Heart left ventricle (tissue), 13 donors: ENCODE measurements around the gene OTOF.

Experiments
- CTCF ChIP-seq, 12 donors: fragments of 200-600 bp; sonication (generic) in 4 of 12; IDR thresholded peaks; one replicate each; pipeline versions ENCODE4 v1.5.0 to v1.8.0; 2018 to 2022; ENCODE audit warnings: antibody characterized with exemption in 12 of 12, mild to moderate bottlenecking in 5 of 12
- POLR2A ChIP-seq, 2 donors: fragments of 450-650 bp; IDR thresholded peaks; one replicate each; pipeline ENCODE4 v1.6.1; 2017; ENCODE audit warnings: antibody characterized with exemption in 2 of 2, mild to moderate bottlenecking in 2 of 2, moderate library complexity in 2 of 2
- donor health status: ischemic (EF 13 %, LVEDD 7.1; RV severe dilation, severe dysfunction).
- donor health status: DM: no; HTN: yes; CAD: no.
- donor health status: DM: no; HTN: no; CAD: no.
- donor health status: ischemic (EF 25% LVEDD 6.9; RV normal size, moderate dysfunction).
- donor health status: ischemic (EF 25% LVEDD 5.7; RV mildly dilated, moderate dysfunction).
- donor health status: ischemic (EF 35%, LVEDD 5.7; RV mildly dilated, moderate dysfunction).
- donor health status: nonischemic (EF 11% LVEDD 7.7; RV severe dilation, severe dysfunction).
- donor health status: DM: yes; HTN: yes; CAD: no.
- donor health status: PGD.
- donor health status: ischemic (EF 29% LVEDD 5.4; RV normal size, mild dysfunction).
- donor health status: nonischemic (EF 23%, LVEDD 6.1; RV moderate dilation, normal function).

GRCh38 chr2:26504002-26504401 is 26.1 kb upstream of the OTOF start:
- TF ChIP-seq CTCF (IDR thresholded peaks at IDR 0.05) (no peak), POLR2A (IDR thresholded peaks at IDR 0.05) (no peak)
